SKM-1 treated with dmso at 0.1 percent for 144 hours (cell line): ENCODE measurements around the gene ZCCHC17.
"Not testable (repeated sequence)": the region's sequence is repeated elsewhere in the genome, so short reads cannot be mapped to it uniquely, and the experiment has no call there.

Experiments used
- DNase-seq: peaks from one replicate; lab custom pipeline; 2025; ENCODE audit not compliant: unreplicated experiment; lab: John Stamatoyannopoulos, UW

ZCCHC17 gene, protein sequence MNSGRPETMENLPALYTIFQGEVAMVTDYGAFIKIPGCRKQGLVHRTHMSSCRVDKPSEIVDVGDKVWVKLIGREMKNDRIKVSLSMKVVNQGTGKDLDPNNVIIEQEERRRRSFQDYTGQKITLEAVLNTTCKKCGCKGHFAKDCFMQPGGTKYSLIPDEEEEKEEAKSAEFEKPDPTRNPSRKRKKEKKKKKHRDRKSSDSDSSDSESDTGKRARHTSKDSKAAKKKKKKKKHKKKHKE

DNA sequence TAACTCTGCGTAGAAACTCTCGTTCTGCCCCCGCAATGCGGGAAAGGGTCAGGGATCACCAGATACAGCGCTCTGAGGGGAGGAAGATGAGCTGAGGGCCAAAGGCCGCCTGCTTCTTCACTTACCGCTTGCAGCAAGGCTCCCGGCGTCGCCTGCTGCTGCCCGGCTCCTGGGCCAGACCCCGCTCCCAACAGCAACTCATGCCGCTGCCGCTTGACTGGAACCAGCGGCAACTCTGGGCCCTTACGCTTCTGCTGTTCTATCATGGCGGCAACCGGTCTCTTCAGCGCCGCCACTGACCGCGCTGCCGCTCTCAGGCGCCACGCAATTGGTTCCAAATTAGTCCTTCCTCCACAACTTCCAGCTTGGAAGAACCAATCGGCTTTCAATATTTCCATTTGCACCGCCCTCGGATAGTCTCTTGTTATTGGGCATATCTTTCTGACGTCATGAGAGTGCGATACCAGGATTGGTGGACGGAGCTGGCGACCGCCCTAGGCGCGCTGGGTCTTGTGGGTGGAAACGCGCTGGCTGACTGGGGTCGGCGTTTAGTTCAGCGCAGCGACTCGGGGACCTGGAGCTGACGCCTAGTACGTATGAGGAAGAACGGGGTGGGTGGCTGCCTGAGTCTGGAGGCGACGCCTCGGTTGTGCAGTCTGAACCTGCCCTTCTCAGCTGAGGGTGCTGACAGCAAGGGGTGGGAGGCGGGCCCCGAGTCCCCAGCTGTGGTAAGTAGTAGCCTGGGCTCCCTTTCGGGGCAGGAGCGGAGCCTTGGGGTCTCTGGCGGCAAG lies at the start of gene ZCCHC17, which contains the start of gene SNRNP40:
TSS of gene ZCCHC17 (plus strand) at position 547 of the 791 bp plus-strand sequence. CDS start 13,067 bp downstream, outside the sequence.
TSS of gene SNRNP40 (minus strand) at position 303 of the 791 bp plus-strand sequence. CDS start at position 266, 37 bp downstream.
- DNase-seq = peak; percentile 98

GRCh38 chr1:31248276-31248675 lies 48.6 kb upstream of the ZCCHC17 start:
- DNase-seq = no peak

GRCh38 chr1:31249854-31250253 lies 47.0 kb upstream of the ZCCHC17 start:
- DNase-seq = no peak

GRCh38 chr1:31257213-31257612 lies 39.6 kb upstream of the ZCCHC17 start:
- DNase-seq = no peak

GRCh38 chr1:31258581-31258980 lies 38.3 kb upstream of the ZCCHC17 start:
- DNase-seq = no peak

DNA sequence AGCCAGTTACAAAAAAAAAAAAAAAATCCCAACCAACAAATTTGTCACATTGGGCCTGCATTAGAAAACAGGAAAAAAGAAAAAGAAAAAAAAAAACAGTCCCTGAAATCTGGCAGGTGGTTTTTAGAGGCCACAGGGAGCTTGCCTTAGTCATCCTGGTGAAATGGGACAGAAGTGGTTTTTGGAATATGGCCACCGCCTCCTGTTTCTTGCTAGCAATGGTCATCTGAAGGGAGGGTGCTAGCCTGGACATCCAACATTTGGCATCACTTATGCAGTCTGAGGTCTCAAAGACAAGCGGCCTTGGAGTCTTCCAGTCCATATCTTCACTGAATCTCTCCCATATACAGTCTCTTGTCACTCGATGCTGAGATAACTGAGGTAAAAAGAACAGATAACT lies 37.1 kb upstream of the ZCCHC17 start:
- DNase-seq = no peak

- no peak for DNase-seq
Measured at GRCh38 chr1:31261916-31262315, 34.9 kb upstream of the ZCCHC17 start.

GRCh38 chr1:31262393-31262792 lies 34.4 kb upstream of the ZCCHC17 start:
- not testable (repeated sequence) for DNase-seq

- DNase-seq = no peak
Measured at GRCh38 chr1:31263408-31263807, 33.4 kb upstream of the ZCCHC17 start.

DNA sequence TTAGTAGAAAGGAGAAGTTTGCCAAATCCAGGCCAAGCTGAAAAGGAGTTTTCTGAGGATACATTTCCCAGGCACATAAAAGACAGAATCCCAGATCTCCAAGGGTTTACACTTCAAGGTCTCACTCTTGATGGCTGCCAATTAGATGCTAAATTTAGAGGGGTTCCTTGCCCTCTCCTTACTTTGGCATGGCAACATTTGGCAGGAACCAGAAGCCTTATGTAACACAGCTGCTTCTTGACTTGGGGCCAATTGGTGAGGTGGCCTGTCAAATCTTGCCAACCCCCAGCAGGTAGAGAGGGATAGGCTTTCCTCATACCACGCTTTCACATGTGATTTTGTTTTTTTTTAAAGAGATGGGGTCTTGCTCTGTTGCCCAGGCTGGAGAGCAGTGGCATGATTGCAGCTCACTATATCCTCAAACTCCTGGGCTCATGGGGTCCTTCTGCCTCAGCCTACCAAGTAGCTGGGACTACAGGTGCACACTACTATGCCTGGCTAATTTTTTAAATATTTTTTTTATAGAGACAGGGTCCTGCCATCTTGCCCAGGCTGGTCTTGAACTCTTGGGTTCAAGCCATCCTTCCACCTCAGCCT lies 31.9 kb upstream of the ZCCHC17 start:
- no peak for DNase-seq

DNA sequence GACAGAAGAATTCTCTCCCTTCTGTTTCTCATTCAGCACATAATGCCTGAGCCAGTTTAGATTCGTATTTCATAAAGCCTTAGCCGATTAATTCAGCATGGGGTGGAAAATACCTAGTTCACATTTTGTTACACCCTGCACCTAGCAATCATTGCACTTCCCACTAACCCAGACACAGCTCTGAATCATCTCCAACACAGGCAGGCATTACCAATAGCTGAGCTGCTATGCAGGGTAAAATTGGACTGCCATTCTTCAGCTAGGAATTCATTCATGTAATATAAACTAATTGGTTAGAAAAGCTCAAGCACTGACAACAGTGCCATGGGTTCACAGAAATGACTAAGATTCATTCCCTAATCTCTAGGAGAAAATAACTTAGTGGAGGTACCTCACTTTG lies 30.3 kb upstream of the ZCCHC17 start:
- DNase-seq = no peak

DNA sequence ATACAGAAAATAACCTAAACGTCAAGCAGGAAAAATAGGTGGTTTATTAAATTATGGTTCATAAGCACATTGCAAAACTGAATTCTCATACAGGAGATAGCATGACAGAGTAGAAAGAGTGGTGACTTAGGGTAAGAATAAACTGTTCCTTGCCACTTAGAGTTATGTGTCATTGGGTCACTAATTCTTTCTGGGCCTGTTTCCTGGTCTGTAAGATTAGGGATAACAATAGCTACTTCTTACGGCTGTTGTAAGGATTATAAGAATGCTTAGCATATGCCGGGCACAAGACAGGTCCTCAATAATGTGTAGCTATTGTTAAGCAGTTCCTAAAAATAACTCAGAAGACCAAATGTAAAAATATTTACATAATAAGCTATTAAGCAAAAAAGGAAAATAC lies 24.5 kb upstream of the ZCCHC17 start:
- no peak for DNase-seq

- no peak for DNase-seq
Measured at GRCh38 chr1:31273619-31274018, 23.2 kb upstream of the ZCCHC17 start.

DNA sequence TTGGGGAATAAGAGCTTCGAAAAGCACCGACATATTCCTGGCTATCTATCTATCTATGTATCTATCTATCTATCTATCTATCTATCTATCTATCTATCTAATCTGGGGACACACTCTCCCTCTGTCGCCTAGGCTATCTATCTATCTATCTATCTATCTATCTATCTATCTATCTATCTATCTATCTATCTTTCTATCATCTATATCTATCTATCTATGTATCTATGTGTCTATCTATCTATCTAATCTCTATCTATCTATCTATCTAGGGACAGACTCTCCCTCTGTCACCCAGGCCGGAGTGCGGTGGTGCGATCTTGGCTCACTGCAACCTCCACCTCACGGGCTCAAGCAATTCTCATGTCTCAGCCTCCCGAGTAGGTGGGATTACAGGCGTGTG lies 14.4 kb upstream of the ZCCHC17 start:
- not testable (repeated sequence) for DNase-seq

GRCh38 chr1:31287791-31288190 lies 9.0 kb upstream of the ZCCHC17 start:
- not testable (repeated sequence) for DNase-seq

- DNase-seq = no peak
Measured at GRCh38 chr1:31289021-31289420, 7.8 kb upstream of the ZCCHC17 start.

GRCh38 chr1:31295874-31296485 lies 852 bp upstream of the ZCCHC17 start:
- DNase-seq = no peak

DNA sequence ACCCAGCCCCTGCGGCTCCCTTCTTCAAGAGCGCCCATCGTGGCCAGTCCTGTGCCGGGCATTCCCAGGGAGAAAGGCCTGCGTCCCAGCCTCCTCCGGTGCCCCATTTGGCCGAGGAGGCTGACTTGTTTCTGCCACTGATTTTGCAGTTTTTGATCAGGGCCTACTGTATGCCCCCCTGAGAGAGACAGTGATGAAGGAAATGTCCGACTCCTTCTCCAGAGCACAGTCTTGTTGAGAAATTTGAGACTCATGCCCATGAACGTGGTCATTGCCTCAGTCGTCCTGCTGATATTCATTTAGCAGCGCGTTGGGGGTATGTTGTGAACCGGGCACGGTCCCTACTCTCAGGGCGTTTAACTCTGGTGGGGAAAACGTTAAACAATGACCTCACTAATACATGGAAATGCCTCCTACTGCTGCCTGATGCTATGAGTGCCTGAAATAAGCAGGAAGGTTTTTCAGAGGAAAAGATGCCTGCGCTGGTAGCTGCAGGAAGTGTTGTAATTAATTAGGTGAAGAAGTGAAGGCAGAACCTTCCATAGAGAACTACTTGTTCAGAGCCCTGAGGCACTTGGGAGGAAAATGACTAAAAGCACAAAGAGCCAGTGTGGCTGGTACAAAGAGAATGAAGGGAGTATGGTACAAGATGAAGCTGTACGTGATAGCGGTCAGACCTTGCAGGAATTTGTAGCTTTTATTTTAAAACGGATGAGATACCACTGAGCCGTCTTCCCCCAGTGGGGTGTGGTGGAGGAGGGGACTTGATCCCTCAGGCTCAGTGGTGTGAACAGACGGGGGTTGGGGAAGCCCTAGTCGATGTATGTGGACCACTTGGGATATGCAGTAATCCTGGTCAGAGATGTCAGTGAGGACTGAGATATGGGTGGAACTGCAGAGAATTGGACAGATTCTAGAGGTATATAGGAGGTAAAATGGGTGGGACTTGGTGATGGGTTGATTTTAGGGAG lies 730 bp downstream of the ZCCHC17 start:
- DNase-seq = peak; percentile 39

- no peak for DNase-seq
Measured at GRCh38 chr1:31299365-31299764, 2.5 kb downstream of the ZCCHC17 start.

DNA sequence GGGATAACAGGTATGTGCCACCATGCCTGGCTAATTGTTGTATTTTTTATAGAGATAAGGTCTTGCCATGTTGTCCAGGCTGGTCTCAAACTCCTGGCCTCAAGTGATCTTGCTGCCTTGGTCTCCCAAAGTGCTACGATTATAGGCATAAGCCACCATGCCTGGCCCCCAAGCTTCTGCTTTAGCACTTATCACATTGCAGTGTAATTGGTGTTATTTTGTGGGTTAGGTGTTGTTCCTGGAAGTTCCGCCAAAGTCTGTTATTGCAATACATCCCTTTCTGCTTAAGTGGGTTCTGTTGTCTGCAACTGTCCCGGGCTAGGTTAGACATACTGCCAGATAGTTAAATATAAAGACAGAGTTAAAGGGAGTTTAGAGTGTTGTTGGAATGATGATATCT lies 3.4 kb downstream of the ZCCHC17 start:
- DNase-seq = no peak
